GM12878 (cell line): ENCODE data around the gene AKAP13. TPM values are rescaled to one million over a fixed set of nuclear protein-coding genes. Genes with fewer than 3 reads are reported as not detected.

Experiments
- ATF7 ChIP-seq: fragments of 450-650 bp; IDR thresholded peaks from 2 replicates; pipeline ENCODE4 v1.6.1; 2016; ENCODE audit warnings: low read depth, mild to moderate bottlenecking
- BACH1 ChIP-seq: fragments of 450-650 bp; IDR thresholded peaks from 2 replicates; pipeline ENCODE4 v1.6.1; 2017; ENCODE audit warnings: mild to moderate bottlenecking, borderline replicate concordance
- BRCA1 ChIP-seq: IDR thresholded peaks from 2 replicates; pipeline ENCODE4 v1.6.1; 2011; ENCODE audit warnings: low read depth, low read length, improper control_type of control experiment
- CBX5 ChIP-seq: sonication (generic); IDR thresholded peaks from 2 replicates; pipeline ENCODE4 v1.6.1; 2016; ENCODE audit warnings: low read depth, moderate library complexity, mild to moderate bottlenecking, inconsistent platforms
- CREM ChIP-seq: IDR thresholded peaks from 2 replicates; pipeline ENCODE4 v1.6.1; 2014; ENCODE audit warnings: antibody characterized with exemption, low read depth
- EED ChIP-seq: sonication (generic); IDR thresholded peaks from 2 replicates; pipeline ENCODE4 v1.6.1; 2016; ENCODE audit warnings: antibody characterized with exemption, low read depth
- EP300 ChIP-seq, 2 experiments: fragments of 150-350 bp in 1 of 2; IDR thresholded peaks; 2 replicates each; pipeline ENCODE4 v1.6.1; 2011 to 2012; ENCODE audit warnings: low read depth in 2 of 2, low read length in 2 of 2, borderline replicate concordance in 1 of 2, improper control_type of control experiment in 1 of 2, inconsistent platforms in 1 of 2; ENCODE audit not compliant: control insufficient read depth in 1 of 2
- ETV6 ChIP-seq, 2 experiments: fragments of 450-650 bp in 1 of 2; IDR thresholded peaks in 1 of 2; conservative IDR thresholded peaks in 1 of 2; 2 replicates each; pipeline ENCODE4 v1.6.1; 2014; ENCODE audit warnings: antibody characterized with exemption in 1 of 2, borderline replicate concordance in 1 of 2, low read depth in 1 of 2, mild to moderate bottlenecking in 1 of 2, moderate library complexity in 1 of 2
- FOXK2 ChIP-seq: fragments of 450-650 bp; IDR thresholded peaks from 2 replicates; pipeline ENCODE4 v1.6.1; 2017; ENCODE audit warnings: mild to moderate bottlenecking, moderate library complexity
- GATAD2B ChIP-seq: fragments of 450-650 bp; conservative IDR thresholded peaks from 2 replicates; pipeline ENCODE4 v1.6.1; 2017; ENCODE audit warnings: low read depth, mild to moderate bottlenecking, moderate library complexity
- JUNB ChIP-seq: IDR thresholded peaks from 2 replicates; pipeline ENCODE4 v1.6.1; 2016; ENCODE audit warnings: antibody characterized with exemption, mild to moderate bottlenecking
- JUND ChIP-seq: IDR thresholded peaks from 2 replicates; pipeline ENCODE4 v1.6.1; 2012; ENCODE audit warnings: low read depth, mild to moderate bottlenecking, low read length, improper control_type of control experiment, moderate library complexity
- KAT2A ChIP-seq: conservative IDR thresholded peaks from 2 replicates; pipeline ENCODE4 v1.6.1; 2011; ENCODE audit warnings: low read depth, low read length; ENCODE audit not compliant: control insufficient read depth
- MLLT1 ChIP-seq: fragments of 450-650 bp; IDR thresholded peaks from 2 replicates; pipeline ENCODE4 v1.6.1; 2016; ENCODE audit warnings: mild to moderate bottlenecking
- NBN ChIP-seq: fragments of 450-650 bp; IDR thresholded peaks from 2 replicates; pipeline ENCODE4 v1.6.1; 2016
- NFYA ChIP-seq: IDR thresholded peaks from 2 replicates; pipeline ENCODE4 v1.6.1; 2011; ENCODE audit warnings: low read depth, mild to moderate bottlenecking, low read length, improper control_type of control experiment, borderline replicate concordance
- NR2C1 ChIP-seq: fragments of 450-650 bp; IDR thresholded peaks from 2 replicates; pipeline ENCODE4 v1.6.1; 2017; ENCODE audit warnings: antibody characterized with exemption, mild to moderate bottlenecking, moderate library complexity
- NR2C2 ChIP-seq: IDR thresholded peaks from 2 replicates; pipeline ENCODE4 v1.6.1; 2011; ENCODE audit warnings: borderline replicate concordance, low read depth; ENCODE audit not compliant: control insufficient read depth, insufficient read length
- POLR2AphosphoS5 ChIP-seq: IDR thresholded peaks from 2 replicates; pipeline ENCODE4 v1.6.1; 2011; ENCODE audit warnings: mild to moderate bottlenecking, low read length, inconsistent platforms
- RAD21 ChIP-seq: IDR thresholded peaks from 2 replicates; pipeline ENCODE4 v1.6.1; 2011; ENCODE audit warnings: mild to moderate bottlenecking, low read depth, low read length, moderate library complexity; ENCODE audit not compliant: insufficient read depth
- RAD51 ChIP-seq: fragments of 450-650 bp; IDR thresholded peaks from 2 replicates; pipeline ENCODE4 v1.6.1; 2016; ENCODE audit warnings: moderate library complexity, mild to moderate bottlenecking, inconsistent platforms
- RCOR1 ChIP-seq: conservative IDR thresholded peaks from 2 replicates; pipeline ENCODE4 v1.6.1; 2012; ENCODE audit warnings: low read depth, low read length, improper control_type of control experiment
- SKIL ChIP-seq: fragments of 450-650 bp; IDR thresholded peaks from 2 replicates; pipeline ENCODE4 v1.6.1; 2017; ENCODE audit warnings: mild to moderate bottlenecking, low read depth, inconsistent platforms; ENCODE audit not compliant: poor library complexity, severe bottlenecking
- SP1 ChIP-seq: IDR thresholded peaks from one replicate; pipeline ENCODE4 v1.6.1; 2011; ENCODE audit warnings: low read depth, low read length
- SPI1 ChIP-seq: IDR thresholded peaks from 2 replicates; pipeline ENCODE4 v1.6.1; 2011; ENCODE audit warnings: low read depth, mild to moderate bottlenecking, low read length, moderate library complexity, borderline replicate concordance; ENCODE audit not compliant: insufficient read depth
- STAT3 ChIP-seq: IDR thresholded peaks from 2 replicates; pipeline ENCODE4 v1.6.1; 2011; ENCODE audit warnings: low read depth, low read length, improper control_type of control experiment
- SUZ12 ChIP-seq: fragments of 200-600 bp; sonication (generic); IDR thresholded peaks from one replicate; pipeline ENCODE4 v1.6.1; 2018; ENCODE audit warnings: antibody characterized with exemption, mild to moderate bottlenecking; ENCODE audit not compliant: unreplicated experiment
- ZNF207 ChIP-seq: fragments of 450-650 bp; IDR thresholded peaks from 2 replicates; pipeline ENCODE4 v1.6.1; 2014; ENCODE audit warnings: antibody characterized with exemption, mild to moderate bottlenecking, borderline replicate concordance
- ZNF274 ChIP-seq: IDR thresholded peaks from one replicate; pipeline ENCODE4 v1.8.0; 2011; ENCODE audit not compliant: insufficient read length, insufficient read depth
- polyA plus RNA-seq, 11 experiments: library from polyadenylated mRNA; depleted of rRNA in 4 of 11; unstranded in 6 of 11; stranded (reverse) in 5 of 11; fragments of >200 nt; fragmentation: Nextera tagmentation in 4 of 11; fragmentation: Illumina TruSeq in 1 of 11; extraction: Ambion mirVana in 4 of 11; extraction: Trizol in 1 of 11; gene quantifications; 1 replicate in 1 of 11; 2 replicates in 10 of 11; pipeline versions ENCODE4 v1.2.1 to v1.2.3, GENCODE V29; 2011 to 2016; ENCODE audit warnings: inconsistent platforms in 2 of 11, missing spikeins in 2 of 11, low read depth in 1 of 11
- total RNA-seq, 4 experiments: library from RNA; depleted of rRNA in 3 of 4; stranded (reverse); fragments of >200 nt in 3 of 4; fragmentation: Illumina TruSeq in 1 of 4; extraction: Trizol in 1 of 4; gene quantifications; 2 replicates each; pipeline versions ENCODE4 v1.2.1 to v1.2.3, GENCODE V29; 2013 to 2021

The AKAP13 gene
- total and polyA plus RNA-seq, 10 of the 15 experiments (the other 5 are each of a cell fraction or from before 2014, with no cell fraction given): 14.4 to 74.9 (median 55.1) TPM

DNA sequence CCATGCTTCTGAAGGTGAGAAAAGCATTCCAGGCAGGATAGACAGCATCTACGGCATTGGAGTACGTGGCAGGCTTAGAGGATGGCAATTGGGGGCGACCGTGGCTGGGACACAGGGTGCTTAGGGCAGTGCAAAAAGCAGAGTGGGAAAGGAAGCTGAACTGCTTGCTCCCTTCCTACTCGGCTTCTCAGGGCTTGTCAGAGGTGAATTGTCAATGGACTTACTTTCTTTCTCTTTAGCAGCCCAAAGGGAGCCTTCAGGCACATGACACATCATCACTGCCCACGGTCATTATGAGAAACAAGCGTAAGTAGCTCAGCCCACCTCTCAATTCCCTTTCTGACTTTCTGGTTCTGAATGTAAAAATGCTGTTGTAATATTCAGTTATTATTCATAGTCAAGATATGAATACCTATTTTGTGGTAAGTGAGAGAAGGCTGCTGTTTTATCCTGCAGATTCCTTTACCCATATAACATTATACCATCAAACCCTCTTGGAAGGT lies 330.0 kb downstream of the AKAP13 start (continued):
- TF ChIP-seq CREM: peak; percentile 96
- TF ChIP-seq FOXK2: no peak
- no peak for TF ChIP-seq NR2C2
- no peak; the same call in 1 of the 2 replicates for TF ChIP-seq GATAD2B
- TF ChIP-seq RAD21: no peak
- TF ChIP-seq STAT3: peak; percentile 58; the same call in 1 of the 2 replicates
- no peak for TF ChIP-seq NBN
- peak; percentile 79 for TF ChIP-seq RAD51
- peak; percentile 92 for TF ChIP-seq POLR2AphosphoS5
- peak; percentile 67 for TF ChIP-seq SKIL
- TF ChIP-seq KAT2A: no peak
- peak; percentile 78 for TF ChIP-seq SPI1
- peak; percentile 98 for TF ChIP-seq EED
- no peak for TF ChIP-seq CBX5
- TF ChIP-seq ATF7: peak; percentile 89
- TF ChIP-seq JUNB: peak; percentile 100
- no peak for TF ChIP-seq SUZ12
- TF ChIP-seq BACH1: peak; percentile 74; the same call in 1 of the 2 replicates
- peak; percentile 83 for TF ChIP-seq MLLT1
- peak in 1 of 2 experiments; percentile 82; a peak in 2 of 4 replicates for TF ChIP-seq ETV6 (conservative IDR thresholded peaks at IDR 0.05 in 1 of 2, IDR thresholded peaks at IDR 0.05 in 1 of 2; ENCODE audit: borderline replicate concordance in 1 of 2, low read depth in 1 of 2)
- no peak for TF ChIP-seq ZNF207
- TF ChIP-seq SP1: peak; percentile 40
- TF ChIP-seq JUND: peak; percentile 41; the same call in 1 of the 2 replicates
- TF ChIP-seq NFYA: no peak
- TF ChIP-seq RCOR1: no peak
- TF ChIP-seq EP300 (IDR thresholded peaks at IDR 0.05; ENCODE audit: borderline replicate concordance in 1 of 2, control insufficient read depth in 1 of 2, low read depth in 2 of 2, low read length in 2 of 2): peak; percentile 79 to 96; a peak in 3 of 4 replicates
- no peak for TF ChIP-seq ZNF274
- TF ChIP-seq NR2C1: no peak
- TF ChIP-seq BRCA1: no peak
